HepG2 (cell line): ENCODE results near the gene TET3. TPM values are rescaled to one million over a fixed set of nuclear protein-coding genes. Genes with fewer than 3 reads are reported as not detected.
A peak's percentile ranks its signal among the peaks of the same experiment; 100 is the strongest.

Experiments used
- AGO1 ChIP-seq: fragments of 200-400 bp; formaldehyde crosslinking; IDR thresholded peaks from 2 replicates; pipeline ENCODE4 v1.6.1; 2017; ENCODE audit warnings: mild to moderate bottlenecking, low read depth, low read length, moderate library complexity; ENCODE audit not compliant: poor library complexity, severe bottlenecking
- CAMTA2 ChIP-seq: sonication (generic); formaldehyde crosslinking; IDR thresholded peaks from 2 replicates; pipeline ENCODE4 v1.4.0; 2020; ENCODE audit warnings: mild to moderate bottlenecking, missing genetic modification reagents, borderline replicate concordance
- FIP1L1 ChIP-seq: fragments of 200-400 bp; formaldehyde crosslinking; IDR thresholded peaks from 2 replicates; pipeline ENCODE4 v1.6.1; 2018; ENCODE audit warnings: low read depth, mild to moderate bottlenecking, low read length, moderate library complexity, borderline replicate concordance; ENCODE audit not compliant: insufficient read depth
- GTF2F1 ChIP-seq: fragments of 150-350 bp; IDR thresholded peaks from 2 replicates; pipeline ENCODE4 v1.6.1; 2014; ENCODE audit warnings: low read length
- HMGXB3 ChIP-seq: sonication (generic); formaldehyde crosslinking; IDR thresholded peaks from 2 replicates; pipeline ENCODE4 v1.4.0; 2020; ENCODE audit warnings: missing genetic modification reagents, borderline replicate concordance
- ISL2 ChIP-seq: sonication (generic); formaldehyde crosslinking; IDR thresholded peaks from 2 replicates; pipeline ENCODE4 v1.5.0; 2020; ENCODE audit warnings: missing genetic modification reagents
- PREB ChIP-seq: sonication (generic); formaldehyde crosslinking; IDR thresholded peaks from 2 replicates; pipeline ENCODE4 v1.4.0; 2020; ENCODE audit warnings: missing genetic modification reagents
- RELA ChIP-seq: sonication (generic); formaldehyde crosslinking; IDR thresholded peaks from 2 replicates; pipeline ENCODE4 v1.4.0; 2020; ENCODE audit warnings: missing genetic modification reagents
- RERE ChIP-seq: IDR thresholded peaks from 2 replicates; pipeline ENCODE4 v1.6.1; 2016; ENCODE audit warnings: low read depth, missing genetic modification reagents, missing compliant biosample characterization
- SAFB2 ChIP-seq: sonication (generic); formaldehyde crosslinking; IDR thresholded peaks from 2 replicates; pipeline ENCODE4 v1.5.1; 2020; ENCODE audit warnings: missing genetic modification reagents, low read depth, mild to moderate bottlenecking, borderline replicate concordance
- TBL1XR1 ChIP-seq: fragments of 150-350 bp; IDR thresholded peaks from 2 replicates; pipeline ENCODE4 v1.6.1; 2014; ENCODE audit warnings: borderline replicate concordance, low read length; ENCODE audit not compliant: partially characterized antibody
- THRA ChIP-seq: sonication (generic); formaldehyde crosslinking; IDR thresholded peaks from 2 replicates; pipeline ENCODE4 v1.4.0; 2020; ENCODE audit warnings: missing genetic modification reagents, borderline replicate concordance
- ZNF33B ChIP-seq: sonication (generic); formaldehyde crosslinking; IDR thresholded peaks from 2 replicates; pipeline ENCODE4 v1.5.1; 2020; ENCODE audit warnings: mild to moderate bottlenecking, missing genetic modification reagents
- ZNF501 ChIP-seq: sonication (generic); formaldehyde crosslinking; IDR thresholded peaks from 2 replicates; pipeline ENCODE4 v1.5.1; 2020; ENCODE audit warnings: mild to moderate bottlenecking, moderate library complexity, missing genetic modification reagents
- ZNF510 ChIP-seq: sonication (generic); formaldehyde crosslinking; IDR thresholded peaks from 2 replicates; pipeline ENCODE4 v1.4.0; 2020; ENCODE audit warnings: low read depth, mild to moderate bottlenecking, missing genetic modification reagents
- ZNF547 ChIP-seq: sonication (generic); formaldehyde crosslinking; IDR thresholded peaks from 2 replicates; pipeline ENCODE4 v1.5.1; 2020; ENCODE audit warnings: mild to moderate bottlenecking, missing genetic modification reagents
- ZNF724P ChIP-seq: sonication (generic); formaldehyde crosslinking; IDR thresholded peaks from 2 replicates; pipeline ENCODE4 v1.8.0; 2022; ENCODE audit warnings: missing genetic modification reagents, borderline replicate concordance
- polyA plus RNA-seq, 8 experiments: library from polyadenylated mRNA; depleted of rRNA in 3 of 8; stranded (reverse) in 7 of 8; unstranded in 1 of 8; fragments of >200 nt; fragmentation: Illumina TruSeq in 4 of 8; extraction: Trizol in 4 of 8; gene quantifications; 2 replicates each; pipeline versions ENCODE4 v1.2.1 to v1.2.3, GENCODE V29; 2011 to 2016; ENCODE audit warnings: low read depth in 4 of 8, missing spikeins in 1 of 8, mixed read lengths in 1 of 8; ENCODE audit not compliant: insufficient read depth in 1 of 8
- total RNA-seq, 5 experiments: library from RNA; depleted of rRNA; stranded (reverse); fragments of >200 nt; fragmentation: Illumina TruSeq; extraction: Trizol; gene quantifications; 2 replicates each; pipeline ENCODE4 v1.2.3, GENCODE V29; 2016; ENCODE audit warnings: low read depth in 1 of 5

Gene TET3
- total and polyA plus RNA-seq, 2 of the 13 experiments (the other 11 are each of a cell fraction or from before 2014, with no cell fraction given), result 4.3 to 6.8 TPM

- no peak for TF ChIP-seq HMGXB3
- TF ChIP-seq ZNF501, result 0 out of 2 replicates have a peak, but pooled peaks have one; percentile 21
- TF ChIP-seq ZNF33B, result no peak
- TF ChIP-seq ZNF510 (CRISPR knock-in tag), result no peak
- no peak for TF ChIP-seq AGO1
- TF ChIP-seq THRA, result peak; percentile 99
- TF ChIP-seq ISL2 (CRISPR knock-in tag), result no peak
- no peak for TF ChIP-seq GTF2F1
- no peak for TF ChIP-seq CAMTA2 (CRISPR knock-in tag)
- no peak for TF ChIP-seq ZNF724P (CRISPR knock-in tag)
- TF ChIP-seq ZNF547 (CRISPR knock-in tag), result no peak
- no peak for TF ChIP-seq SAFB2 (CRISPR knock-in tag)
- peak; percentile 29 for TF ChIP-seq TBL1XR1
- TF ChIP-seq PREB (CRISPR knock-in tag), result no peak
- TF ChIP-seq FIP1L1, result no peak
- TF ChIP-seq RELA (CRISPR knock-in tag), result no peak
- no peak for TF ChIP-seq RERE (CRISPR knock-in tag)
These were observed 13.7 kb upstream of the TET3 start (continued) for GRCh38 chr2:73970850-73971471.
